Endothelial cell of umbilical vein (primary cell): ENCODE measurements around the gene MEPCE. TPM values are rescaled to one million over a fixed set of nuclear protein-coding genes. Genes with fewer than 3 reads are reported as not detected.

Experiments used
- BruUV-seq: library from RNA; stranded (reverse); fragments of 400-500 nt; replicated peaks from 2 replicates; lab custom pipeline; 2021; lab: Mats Ljungman, UMichigan
- CTCF ChIA-PET: fragments of 300-600, 350-600 bp; sonication (Branson Sonifier 250); formaldehyde crosslinking; loops from one replicate; lab custom pipeline; 2021; ENCODE audit warnings: antibody characterized with exemption, inconsistent platforms; lab: Charles Lee
- POLR2A ChIA-PET: fragments of 300-600, 350-600 bp; sonication (Branson Sonifier 250); formaldehyde crosslinking; loops from one replicate; lab custom pipeline; 2021; ENCODE audit warnings: antibody characterized with exemption, inconsistent platforms; lab: Charles Lee
- DNase-seq: peaks from one replicate; pipeline ENCODE4 v3.0.0-alpha.2; 2011; ENCODE audit warnings: low read depth, low spot score
- FAIRE-seq: peaks from 2 replicates; lab custom pipeline; 2011; peaks lifted over from hg19 to GRCh38; lab: Jason Lieb, UNC
- H2AFZ ChIP-seq: 2 replicates; pipeline ENCODE4 v1.6.0; 2012; ENCODE audit warnings: low read depth, low read length, control low read depth, inconsistent platforms
- H3K27ac ChIP-seq: 2 replicates; pipeline ENCODE4 v1.5.1; 2011; ENCODE audit warnings: low read depth, mild to moderate bottlenecking, control low read depth, low read length, moderate library complexity; ENCODE audit not compliant: insufficient read depth
- H3K27me3 ChIP-seq, 2 experiments: 2 replicates each; pipeline versions ENCODE4 v1.6.0 to v1.6.1; 2011; ENCODE audit warnings: low read length in 2 of 2, mixed read lengths in 1 of 2; ENCODE audit not compliant: control insufficient read depth in 2 of 2, insufficient read depth in 2 of 2
- H3K36me3 ChIP-seq, 2 experiments: 2 replicates in 1 of 2; 3 replicates in 1 of 2; pipeline ENCODE4 v1.5.1; 2011; ENCODE audit warnings: low read length in 2 of 2, mild to moderate bottlenecking in 1 of 2, moderate library complexity in 1 of 2; ENCODE audit not compliant: control insufficient read depth in 2 of 2, insufficient read depth in 2 of 2; ENCODE audit errors: extremely low read depth in 1 of 2
- H3K4me1 ChIP-seq: 3 replicates; pipeline ENCODE4 v1.5.1; 2011; ENCODE audit warnings: mild to moderate bottlenecking, low read length; ENCODE audit not compliant: control insufficient read depth, insufficient read depth; ENCODE audit errors: extremely low read depth
- H3K4me2 ChIP-seq: 2 replicates; pipeline ENCODE4 v1.6.1; 2011; ENCODE audit warnings: low read length, control low read depth, mixed read lengths; ENCODE audit not compliant: insufficient read depth
- H3K4me3 ChIP-seq, 3 experiments: fragments of 200-600 bp in 1 of 3; sonication (generic), shearing (Covaris generic) in 1 of 3; replicated peaks in 1 of 3; 2 replicates each; pipeline ENCODE4 v1.5.1; 2011 to 2016; ENCODE audit warnings: control low read depth in 3 of 3, low read length in 3 of 3, mild to moderate bottlenecking in 2 of 3, inconsistent platforms in 1 of 3, low read depth in 1 of 3, moderate library complexity in 1 of 3; ENCODE audit not compliant: insufficient read depth in 1 of 3
- H3K79me2 ChIP-seq: 2 replicates; pipeline ENCODE4 v1.6.0; 2012; ENCODE audit warnings: low read length, inconsistent platforms; ENCODE audit not compliant: control insufficient read depth, insufficient read depth
- H3K9ac ChIP-seq: replicated peaks from 2 replicates; pipeline ENCODE3; 2011; ENCODE audit warnings: low read length, control low read depth; ENCODE audit not compliant: insufficient read depth; ENCODE audit errors: extremely low read depth
- H3K9me1 ChIP-seq: replicated peaks from 3 replicates; pipeline ENCODE4 v1.6.0; 2011; ENCODE audit warnings: mild to moderate bottlenecking, low read length; ENCODE audit not compliant: control insufficient read depth, insufficient read depth; ENCODE audit errors: extremely low read depth
- H3K9me3 ChIP-seq: replicated peaks from 2 replicates; pipeline ENCODE4 v1.5.1; 2012; ENCODE audit warnings: low read length, inconsistent platforms; ENCODE audit not compliant: control insufficient read depth, insufficient read depth
- H4K20me1 ChIP-seq: replicated peaks from 2 replicates; pipeline ENCODE3; 2011; ENCODE audit warnings: mild to moderate bottlenecking, low read length; ENCODE audit not compliant: control insufficient read depth, insufficient read depth; ENCODE audit errors: extremely low read depth
- CTCF ChIP-seq, 2 donors: IDR thresholded peaks; 1 replicate in 1 of 2; 2 replicates in 1 of 2; pipeline ENCODE4 v1.5.1; 2011; ENCODE audit warnings: low read length in 2 of 2, mild to moderate bottlenecking in 2 of 2, moderate library complexity in 2 of 2, control low read depth in 1 of 2, inconsistent platforms in 1 of 2, low read depth in 1 of 2; ENCODE audit not compliant: insufficient read depth in 1 of 2; ENCODE audit errors: extremely low read depth in 1 of 2
- EZH2 ChIP-seq: IDR thresholded peaks from 2 replicates; pipeline ENCODE4 v1.6.1; 2012; ENCODE audit warnings: borderline replicate concordance, low read depth, mild to moderate bottlenecking, moderate library complexity, low read length, inconsistent platforms; ENCODE audit not compliant: severe bottlenecking
- FOS ChIP-seq: IDR thresholded peaks from 2 replicates; pipeline ENCODE4 v1.6.1; 2011; ENCODE audit warnings: mild to moderate bottlenecking, low read length, moderate library complexity, borderline replicate concordance; ENCODE audit not compliant: insufficient read depth
- GATA2 ChIP-seq: IDR thresholded peaks from 2 replicates; pipeline ENCODE4 v1.7.0; 2011; ENCODE audit warnings: low read depth, mild to moderate bottlenecking, moderate library complexity, mixed read lengths, low read length; ENCODE audit not compliant: insufficient read length, insufficient read depth
- JUN ChIP-seq: IDR thresholded peaks from 2 replicates; pipeline ENCODE4 v1.6.1; 2011; ENCODE audit warnings: borderline replicate concordance, low read depth; ENCODE audit not compliant: insufficient read length, insufficient read depth
- MYC ChIP-seq: IDR thresholded peaks from one replicate; pipeline ENCODE4 v1.6.1; 2011; ENCODE audit warnings: mild to moderate bottlenecking, low read depth, low read length
- POLR2A ChIP-seq: IDR thresholded peaks from 2 replicates; pipeline ENCODE4 v1.6.1; 2012; ENCODE audit warnings: low read depth, mild to moderate bottlenecking, control low read depth, low read length
- POLR2AphosphoS5 ChIP-seq: IDR thresholded peaks from 2 replicates; pipeline ENCODE4 v1.6.1; 2012; ENCODE audit warnings: low read depth, mild to moderate bottlenecking, control low read depth, low read length, moderate library complexity; ENCODE audit not compliant: insufficient read depth
- dilution Hi-C: fragments of 300-500 bp; cut with MboI; formaldehyde crosslinking; loops from one replicate; pipeline ENCODE4 v1.15.0; 2019; ENCODE audit warnings: low sequenced_read_pairs; ENCODE audit not compliant: extremely low pct_ligation_motif_present
- intact Hi-C: fragments of 100-400 bp; cut with micrococcal nuclease; formaldehyde crosslinking; loops from one replicate; pipeline ENCODE4 v1.10.0; 2022
- polyA plus RNA-seq, 4 experiments: library from polyadenylated mRNA; depleted of rRNA in 3 of 4; stranded (reverse) in 3 of 4; unstranded in 1 of 4; fragments of >200 nt; gene quantifications; 2 replicates each; pipeline versions ENCODE4 v1.2.1 to v1.2.3, GENCODE V29; 2011 to 2012; ENCODE audit warnings: missing spikeins in 1 of 4
- total RNA-seq: library from RNA; stranded (reverse); gene quantifications from 2 replicates; pipeline ENCODE4 v1.2.3, GENCODE V29; 2021
- TF ChIP-seq, protein P1 (sequence below): IDR thresholded peaks from 2 replicates; pipeline ENCODE4 v1.6.1; 2011; ENCODE audit not compliant: insufficient read depth, insufficient read length

MEPCE gene
- total and polyA plus RNA-seq, 2 donors (not counting 3 experiments of a cell fraction or from before 2014, with no cell fraction given), result 23.3 to 45.8 TPM

- peaks cover 5 to 20% of the 10 kb centered on the region in 2 experiments for H3K36me3 ChIP-seq
- no peaks in the 10 kb centered on the region for H3K9me3 ChIP-seq
- peaks cover 44% of the 10 kb centered on the region for H3K79me2 ChIP-seq
- H3K4me2 ChIP-seq, result peak overlapping the region; percentile 81
- peak overlapping the region; percentile 92 for H3K9ac ChIP-seq
- no peak overlapping the region for H2AFZ ChIP-seq
- no peaks in the 10 kb centered on the region for H4K20me1 ChIP-seq
- dilution Hi-C loops (no loop called here), intact Hi-C loops (no loop called here)
- H3K27me3 ChIP-seq, result no peaks in the 10 kb centered on the region
- no peaks in the 10 kb centered on the region for H3K9me1 ChIP-seq
- ChIA-PET CTCF (interaction anchor here (0.5 to 1.5 kb wide), 5 partner anchors 23 to 245 kb away, joined by 3 to 5 read pairs (median 3); no protein-coding TSS in a partner anchor), POLR2A (interaction anchor here (3.1 kb wide), 1 partner anchor 13 kb away, joined by 59 read pairs; no protein-coding TSS in a partner anchor)
- no peak for FAIRE-seq
- no peak for DNase-seq
- peaks cover 28% of the 10 kb centered on the region for H3K4me1 ChIP-seq
- TF ChIP-seq FOS, result no peak
- peak; percentile 36 for TF ChIP-seq POLR2A
- peak overlapping the region; percentile 44 to 69 (median 68) for H3K4me3 ChIP-seq
- H3K27ac ChIP-seq, result peak overlapping the region; percentile 46
- no TSS peak for BruUV-seq
These were observed 1.1 kb downstream of the MEPCE start for GRCh38 chr7:100430493-100431285.

DNA sequence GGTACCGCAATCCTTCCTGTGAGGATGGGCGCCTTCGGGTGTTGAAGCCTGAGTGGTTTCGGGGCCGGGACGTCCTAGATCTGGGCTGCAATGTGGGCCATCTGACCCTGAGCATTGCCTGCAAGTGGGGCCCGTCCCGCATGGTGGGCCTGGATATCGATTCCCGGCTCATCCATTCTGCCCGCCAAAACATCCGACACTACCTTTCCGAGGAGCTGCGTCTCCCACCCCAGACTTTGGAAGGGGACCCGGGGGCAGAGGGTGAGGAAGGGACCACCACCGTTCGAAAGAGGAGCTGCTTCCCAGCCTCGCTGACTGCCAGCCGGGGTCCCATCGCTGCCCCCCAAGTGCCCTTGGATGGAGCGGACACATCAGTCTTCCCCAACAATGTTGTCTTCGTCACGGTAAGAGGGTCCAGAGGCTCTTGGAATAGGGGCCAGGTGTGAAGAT lies 1.7 kb downstream of the MEPCE start:
- peaks cover 5 to 20% of the 10 kb centered on the region in 2 experiments for H3K36me3 ChIP-seq

More for the DNA sequence above, 1.7 kb downstream of the MEPCE start:
- TF ChIP-seq POLR2AphosphoS5 (no peak), EZH2 (no peak), CTCF (IDR thresholded peaks at IDR 0.05; ENCODE audit: extremely low read depth in 1 of 2, insufficient read depth in 1 of 2, low read depth in 1 of 2, low read length in 2 of 2) (no peak), FOS (no peak), GATA2 (no peak), JUN (no peak), MYC (no peak), POLR2A (no peak)
- TF ChIP-seq, protein P1, sequence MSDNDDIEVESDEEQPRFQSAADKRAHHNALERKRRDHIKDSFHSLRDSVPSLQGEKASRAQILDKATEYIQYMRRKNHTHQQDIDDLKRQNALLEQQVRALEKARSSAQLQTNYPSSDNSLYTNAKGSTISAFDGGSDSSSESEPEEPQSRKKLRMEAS, result no peak
- ChIA-PET POLR2A (no interaction called here), CTCF (interaction anchor here (1.0 kb wide), 1 partner anchor 20 kb away, joined by 3 read pairs; no protein-coding TSS in a partner anchor)
- Histone ChIP-seq H3K9me1 (no peaks in the 10 kb centered on the region), H3K4me1 (peaks cover 28% of the 10 kb centered on the region), H3K27me3 (no peaks in the 10 kb centered on the region), H4K20me1 (no peaks in the 10 kb centered on the region), H3K4me3 (no peak overlapping the region), H3K27ac (no peak overlapping the region), H2AFZ (no peak overlapping the region), H3K9me3 (no peaks in the 10 kb centered on the region), H3K79me2 (peaks cover 49% of the 10 kb centered on the region), H3K4me2 (peak overlapping the region; percentile 81), H3K9ac (no peak overlapping the region)
- FAIRE-seq (no peak), DNase-seq (no peak)
- dilution Hi-C loops (no loop called here), intact Hi-C loops (no loop called here)
- TSS peak; percentile 1 for BruUV-seq
